Skeletal muscle tissue (tissue), 4 donors: ENCODE results near the gene PDPR. TPM values are rescaled to one million over a fixed set of nuclear protein-coding genes. Genes with fewer than 3 reads are reported as not detected.
"Not testable (repeated sequence)": the region's sequence is repeated elsewhere in the genome, so short reads cannot be mapped to it uniquely, and the experiment has no call there.

ENCODE experiments used
- H3K27ac ChIP-seq: one replicate; pipeline ENCODE4 v1.7.0; 2013; ENCODE audit warnings: mild to moderate bottlenecking, low read depth, low read length, inconsistent platforms
- H3K27me3 ChIP-seq, 3 donors: one replicate each; pipeline ENCODE4 v1.7.0; 2013; ENCODE audit warnings: low read length in 3 of 3; ENCODE audit not compliant: control insufficient read depth in 3 of 3, insufficient read depth in 3 of 3
- H3K36me3 ChIP-seq, 3 donors: one replicate each; pipeline ENCODE4 v1.7.0; 2013; ENCODE audit warnings: low read length in 3 of 3; ENCODE audit not compliant: control insufficient read depth in 3 of 3, insufficient read depth in 3 of 3
- H3K4me1 ChIP-seq, 3 donors: one replicate each; pipeline ENCODE4 v1.7.0; 2013; ENCODE audit warnings: low read length in 3 of 3, mild to moderate bottlenecking in 3 of 3; ENCODE audit not compliant: control insufficient read depth in 3 of 3, insufficient read depth in 3 of 3
- H3K4me3 ChIP-seq, 3 donors: one replicate each; pipeline ENCODE4 v1.7.0; 2013; ENCODE audit warnings: low read length in 3 of 3
- H3K9ac ChIP-seq, 3 donors: one replicate each; pipeline ENCODE4 v1.7.0; 2013; ENCODE audit warnings: low read length in 3 of 3, mild to moderate bottlenecking in 3 of 3, moderate library complexity in 2 of 3, low read depth in 1 of 3
- H3K9me3 ChIP-seq, 3 donors: one replicate each; pipeline ENCODE4 v1.7.0; 2013; ENCODE audit warnings: low read length in 3 of 3; ENCODE audit not compliant: control insufficient read depth in 3 of 3
- total RNA-seq: library from RNA; depleted of rRNA; stranded (reverse); fragments of >200 nt; gene quantifications from one replicate; pipeline ENCODE4 v1.2.3, GENCODE V29; 2014
- donor health status: Osteomylitis.

PDPR gene
- total RNA-seq, 1 donor from 2014 or later: 16.2 TPM

GRCh38 chr16:70126226-70126625 is 12.1 kb downstream of the PDPR start:
- H3K27ac ChIP-seq: not testable (repeated sequence)
- peaks cover 7 to 56% (median 14%) of the 10 kb centered on the region in 3 donors for H3K36me3 ChIP-seq

GRCh38 chr16:70127706-70128105 is 13.6 kb downstream of the PDPR start:
- not testable (repeated sequence) for H3K4me1 ChIP-seq, H3K4me3 ChIP-seq, H3K27me3 ChIP-seq, H3K9ac ChIP-seq, H3K9me3 ChIP-seq, H3K27ac ChIP-seq
- peaks cover 5 to 53% (median 18%) of the 10 kb centered on the region in 3 donors for H3K36me3 ChIP-seq

More at GRCh38 chr16:70126226-70126625, 12.1 kb downstream of the PDPR start:
- not testable (repeated sequence) for H3K9ac ChIP-seq, H3K4me3 ChIP-seq, H3K9me3 ChIP-seq, H3K4me1 ChIP-seq, H3K27me3 ChIP-seq

GRCh38 chr16:70128844-70129243 is 14.7 kb downstream of the PDPR start:
- H3K4me1 ChIP-seq, H3K9ac ChIP-seq, H3K27me3 ChIP-seq, H3K27ac ChIP-seq, H3K9me3 ChIP-seq, H3K4me3 ChIP-seq: not testable (repeated sequence)
- peaks cover 6 to 49% (median 18%) of the 10 kb centered on the region in 3 donors for H3K36me3 ChIP-seq

GRCh38 chr16:70135796-70136195 is 21.7 kb downstream of the PDPR start:
- H3K9ac ChIP-seq, H3K27me3 ChIP-seq, H3K4me1 ChIP-seq, H3K9me3 ChIP-seq, H3K27ac ChIP-seq, H3K4me3 ChIP-seq: not testable (repeated sequence)
- peaks cover 6 to 44% (median 12%) of the 10 kb centered on the region in 3 donors for H3K36me3 ChIP-seq

GRCh38 chr16:70136595-70136994 is 22.5 kb downstream of the PDPR start:
- H3K27ac ChIP-seq, H3K9ac ChIP-seq, H3K27me3 ChIP-seq, H3K4me3 ChIP-seq, H3K4me1 ChIP-seq, H3K9me3 ChIP-seq: not testable (repeated sequence)
- H3K36me3 ChIP-seq: peaks cover 6 to 49% (median 12%) of the 10 kb centered on the region in 3 donors

- not testable (repeated sequence) for H3K9ac ChIP-seq, H3K4me1 ChIP-seq, H3K27ac ChIP-seq, H3K27me3 ChIP-seq, H3K9me3 ChIP-seq, H3K4me3 ChIP-seq
- H3K36me3 ChIP-seq: peaks cover 7 to 38% (median 8%) of the 10 kb centered on the region in 3 donors
Observed at GRCh38 chr16:70142739-70143138, 28.6 kb downstream of the PDPR start.

GRCh38 chr16:70143231-70143895 is 29.2 kb downstream of the PDPR start:
- H3K27ac ChIP-seq, H3K9me3 ChIP-seq, H3K4me3 ChIP-seq, H3K9ac ChIP-seq, H3K27me3 ChIP-seq, H3K4me1 ChIP-seq: not testable (repeated sequence)
- H3K36me3 ChIP-seq: peaks cover 9 to 44% (median 11%) of the 10 kb centered on the region in 3 donors

GRCh38 chr16:70147853-70148252 is 33.7 kb downstream of the PDPR start:
- H3K27ac ChIP-seq, H3K27me3 ChIP-seq, H3K9ac ChIP-seq, H3K9me3 ChIP-seq, H3K4me1 ChIP-seq, H3K4me3 ChIP-seq: not testable (repeated sequence)
- peaks cover 24 to 61% (median 28%) of the 10 kb centered on the region in 3 donors for H3K36me3 ChIP-seq

- H3K27ac ChIP-seq, H3K9ac ChIP-seq, H3K4me1 ChIP-seq, H3K27me3 ChIP-seq, H3K4me3 ChIP-seq, H3K9me3 ChIP-seq: not testable (repeated sequence)
- H3K36me3 ChIP-seq: peaks cover 19 to 63% (median 25%) of the 10 kb centered on the region in 3 donors
Observed at GRCh38 chr16:70148453-70148852, 34.3 kb downstream of the PDPR start.

GRCh38 chr16:70149296-70149695 is 35.2 kb downstream of the PDPR start:
- not testable (repeated sequence) for H3K4me3 ChIP-seq, H3K27me3 ChIP-seq, H3K9ac ChIP-seq, H3K27ac ChIP-seq, H3K9me3 ChIP-seq
- Histone ChIP-seq H3K4me1 (peaks cover 0 to 11% (median 7%) of the 10 kb centered on the region in 3 donors), H3K36me3 (peaks cover 19 to 64% (median 28%) of the 10 kb centered on the region in 3 donors)
